GM19397 (cell line): Measurements from ENCODE around the gene KCNIP1.
"Not testable (repeated sequence)": the region's sequence is repeated elsewhere in the genome, so short reads cannot be mapped to it uniquely, and the experiment has no call there.

Experiments
- ATAC-seq: cut with Tn5 transposase; IDR thresholded peaks from one replicate; pipeline ENCODE4 v1.9.1; 2021; ENCODE audit warnings: mild to moderate bottlenecking, moderate library complexity; ENCODE audit not compliant: unreplicated experiment

KCNIP1 gene

DNA sequence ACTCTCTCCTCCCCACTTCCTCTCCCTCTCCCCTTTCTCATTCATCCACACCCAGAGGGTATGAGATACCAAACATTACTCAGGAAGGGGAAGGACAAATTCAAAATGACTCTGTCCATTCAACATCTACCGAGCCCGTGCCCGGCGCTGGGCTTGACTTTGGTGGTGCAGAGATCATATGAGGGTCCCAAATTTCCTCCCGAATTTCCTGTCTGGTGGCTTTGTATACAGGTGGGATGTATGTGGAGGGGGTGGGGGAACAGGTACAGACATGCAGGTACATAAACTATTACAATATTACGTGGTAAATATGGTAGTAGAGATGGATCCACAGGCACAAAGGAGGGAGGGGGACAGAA lies 257.9 kb downstream of the KCNIP1 start:
- no peak for ATAC-seq

- not testable (repeated sequence) for ATAC-seq
These were observed 258.5 kb downstream of the KCNIP1 start for GRCh38 chr5:170762298-170762697.

DNA sequence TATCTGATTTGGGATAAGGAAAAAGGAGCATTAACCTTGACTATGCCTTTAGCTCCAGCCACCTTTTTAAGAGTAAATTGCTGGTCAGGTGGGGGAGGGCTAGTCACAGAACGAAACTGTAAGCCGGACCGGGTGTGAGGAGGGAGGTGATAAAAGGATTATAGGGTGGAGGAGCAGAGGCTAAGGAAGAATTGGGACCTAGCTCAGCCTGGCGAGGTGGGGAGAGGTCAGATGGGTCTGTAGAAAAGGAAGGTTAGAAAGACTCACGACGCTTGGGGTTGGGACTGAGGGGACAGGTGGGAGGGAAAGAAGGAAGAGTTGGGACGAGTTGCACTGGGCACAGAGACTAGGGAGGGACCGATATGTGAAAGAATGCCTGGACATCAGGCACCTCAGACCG lies 262.0 kb downstream of the KCNIP1 start:
- ATAC-seq = not testable (repeated sequence)

GRCh38 chr5:170769246-170769645 lies 265.4 kb downstream of the KCNIP1 start:
- ATAC-seq = no peak

DNA sequence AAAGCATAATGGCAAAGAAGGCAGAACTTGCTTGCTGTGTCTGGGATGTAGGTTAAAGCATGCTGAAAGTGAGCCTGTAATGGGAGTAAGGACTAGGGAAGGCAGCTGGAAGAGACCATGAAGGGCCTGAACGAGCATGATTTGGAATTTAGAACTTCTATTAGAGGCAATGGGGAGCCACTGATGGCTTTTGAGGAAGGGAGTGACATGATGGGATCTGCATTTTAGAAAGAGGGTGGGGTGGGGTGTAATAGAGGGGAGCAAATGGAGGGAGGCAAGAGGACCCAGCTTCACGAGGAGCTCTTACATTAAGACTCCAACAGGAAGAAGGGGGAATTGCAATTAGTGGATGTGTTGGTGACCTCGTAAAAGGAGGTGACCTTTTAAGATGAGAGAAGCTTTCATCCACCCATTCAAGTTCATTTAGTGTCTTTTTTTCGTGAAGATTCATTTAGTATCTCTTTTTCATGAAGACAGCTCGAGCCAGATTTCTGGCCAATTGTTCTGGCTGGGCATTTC lies 266.1 kb downstream of the KCNIP1 start:
- ATAC-seq = no peak

DNA sequence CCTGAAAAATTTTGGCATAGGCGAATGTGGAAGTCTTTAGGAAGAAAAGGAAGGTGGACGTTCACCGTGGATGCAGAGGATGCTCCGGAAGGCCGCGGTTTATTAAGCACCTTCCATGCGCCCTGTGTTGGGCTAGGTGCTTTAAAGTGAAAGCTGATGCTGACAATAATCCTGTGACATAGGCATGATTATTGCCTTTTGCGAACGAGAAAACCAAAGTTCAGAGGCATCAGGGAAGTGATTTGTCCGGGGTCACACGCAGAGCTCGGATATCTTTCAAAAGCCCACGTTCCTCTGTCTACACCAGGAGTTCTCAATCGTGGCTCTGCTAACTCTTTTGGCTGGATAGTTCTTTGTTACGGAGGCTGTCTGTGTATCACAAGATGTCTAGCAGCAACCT lies 267.7 kb downstream of the KCNIP1 start:
- ATAC-seq = no peak

GRCh38 chr5:170773024-170773985 lies 269.5 kb downstream of the KCNIP1 start:
- ATAC-seq = no peak

- no peak for ATAC-seq
These were observed 271.0 kb downstream of the KCNIP1 start for GRCh38 chr5:170774831-170775230.

GRCh38 chr5:170781946-170782345 lies 278.1 kb downstream of the KCNIP1 start:
- ATAC-seq = no peak

GRCh38 chr5:170782438-170782837 lies 278.6 kb downstream of the KCNIP1 start:
- ATAC-seq = no peak

DNA sequence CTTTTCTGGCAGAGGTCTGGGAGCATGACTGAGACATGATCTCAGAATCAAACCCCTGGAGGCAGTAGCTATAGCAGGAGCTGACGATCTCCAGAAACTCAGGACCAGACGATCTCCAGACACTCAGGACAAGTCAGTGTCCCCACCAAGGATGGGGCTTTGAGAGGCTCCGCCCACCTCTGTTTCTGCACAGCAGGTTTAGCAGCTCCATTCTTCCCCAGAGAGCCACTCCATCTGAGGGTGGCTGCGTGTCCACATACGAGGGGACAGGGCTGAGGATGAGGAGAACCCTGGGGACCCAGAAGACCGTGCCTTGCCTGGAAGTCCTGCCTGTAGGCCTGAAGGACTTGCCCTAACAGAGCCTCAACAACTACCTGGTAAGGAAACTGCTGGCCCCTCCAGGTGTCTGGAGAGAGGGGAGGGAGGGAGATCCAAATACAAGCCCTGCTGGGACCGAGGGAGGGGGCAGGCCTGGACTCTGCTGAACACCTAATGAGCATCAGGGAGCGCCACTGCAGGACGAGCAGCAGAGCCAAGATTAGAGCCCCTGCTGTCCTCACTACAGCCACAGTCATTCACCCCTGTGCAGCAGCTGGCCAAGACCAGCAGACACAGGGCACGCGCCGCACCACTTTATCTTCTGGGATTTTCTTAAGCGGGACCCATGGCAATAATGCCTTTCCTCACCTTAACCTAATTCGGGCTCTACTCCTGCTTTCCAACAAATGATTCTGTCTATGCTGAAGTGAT lies 279.9 kb downstream of the KCNIP1 start, which contains the start of gene GABRP:
Gene GABRP, plus strand, starts transcription at position 228 of the 750 bp plus-strand sequence. CDS start 4,891 bp downstream, outside the sequence.
- ATAC-seq = no peak

DNA sequence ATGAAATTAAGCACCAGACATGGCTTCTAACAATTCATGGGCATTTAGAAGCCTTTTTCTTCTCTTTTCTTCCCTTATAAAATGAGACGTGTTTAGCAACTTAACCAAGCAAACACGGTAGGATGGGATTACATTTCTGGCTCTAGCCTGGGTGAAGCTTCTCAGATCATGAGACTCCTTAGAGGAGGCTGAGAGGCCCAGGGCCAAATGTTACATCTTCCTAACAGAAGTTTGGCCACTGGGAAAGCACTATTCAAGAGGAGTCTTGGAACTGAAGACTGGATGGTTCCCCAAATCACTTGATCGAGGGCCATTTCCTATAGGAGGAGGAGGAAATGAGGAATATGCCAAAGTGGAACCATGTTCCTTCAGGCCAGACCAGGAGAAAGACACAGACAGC lies 281.6 kb downstream of the KCNIP1 start:
- no peak for ATAC-seq
